HG02884 (cell line): ENCODE measurements around the gene SIRPD.
"Not testable (repeated sequence)": the region's sequence is repeated elsewhere in the genome, so short reads cannot be mapped to it uniquely, and the experiment has no call there.

Source experiments
- ATAC-seq: cut with Tn5 transposase; IDR thresholded peaks from one replicate; pipeline ENCODE4 v1.9.1; 2021; ENCODE audit warnings: mild to moderate bottlenecking, moderate library complexity; ENCODE audit not compliant: unreplicated experiment

Gene SIRPD

DNA sequence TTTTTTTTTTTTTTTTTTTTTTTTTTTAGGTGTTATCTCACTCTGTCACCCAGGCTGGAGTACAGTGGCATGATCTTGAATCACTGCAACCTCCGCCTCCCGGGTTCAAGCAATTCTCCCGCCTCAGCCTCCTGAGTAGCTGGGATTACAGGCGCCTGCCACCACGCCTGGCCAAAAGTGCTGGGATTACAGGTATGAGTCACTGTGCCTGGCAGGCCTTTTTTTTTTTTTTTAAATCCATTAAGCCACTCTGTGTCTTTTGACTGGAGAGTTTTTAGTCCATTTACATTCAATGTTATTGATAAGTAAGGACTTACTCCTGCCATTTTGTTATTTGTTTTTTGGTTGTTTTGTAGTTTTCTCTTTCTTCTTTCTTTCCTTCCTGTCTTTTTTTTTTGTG is 60.1 kb downstream of the SIRPD start:
- ATAC-seq: not testable (repeated sequence)

GRCh38 chr20:1496930-1497329 is 60.6 kb downstream of the SIRPD start:
- ATAC-seq: no peak

GRCh38 chr20:1494436-1494835 is 63.1 kb downstream of the SIRPD start:
- ATAC-seq: no peak

- no peak for ATAC-seq
Measured at GRCh38 chr20:1493536-1493935, 64.0 kb downstream of the SIRPD start.

DNA sequence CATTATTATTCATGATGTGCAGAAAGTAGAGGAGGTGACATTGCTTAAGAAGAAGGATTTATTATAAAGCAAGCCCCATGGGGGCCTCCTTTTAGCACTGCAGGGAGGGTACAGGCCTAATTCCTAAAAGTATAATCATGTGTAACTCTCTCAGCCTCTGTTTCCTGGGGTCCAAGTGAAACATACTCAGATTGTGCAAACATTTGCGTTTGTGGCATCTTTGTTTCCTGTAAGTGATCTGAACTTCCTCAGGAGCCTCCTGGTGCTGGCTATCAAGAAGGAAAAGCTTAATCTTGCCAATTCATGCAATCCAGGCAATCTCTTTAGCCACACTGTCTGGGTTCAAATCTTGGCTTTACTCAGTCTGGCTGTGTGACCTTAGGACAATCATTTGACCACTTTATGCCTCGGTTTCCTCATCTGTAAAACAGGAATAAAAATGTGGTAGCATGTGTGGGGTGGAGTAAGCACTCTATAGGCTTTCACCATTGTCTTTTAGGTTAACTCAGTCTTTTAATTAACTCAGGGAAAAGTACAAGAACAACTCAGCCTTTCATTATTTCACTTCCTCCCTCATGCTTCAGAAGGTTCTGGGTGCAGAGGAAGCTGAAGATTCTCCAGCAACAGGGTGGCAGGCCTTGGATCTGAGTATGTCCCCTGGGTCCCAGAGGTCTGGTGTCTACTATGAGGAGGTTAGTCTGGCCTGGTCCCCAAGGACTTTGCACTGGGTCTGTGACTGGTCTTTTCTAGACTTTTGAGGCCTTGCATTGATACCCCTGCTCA is 65.5 kb downstream of the SIRPD start:
- no peak for ATAC-seq

DNA sequence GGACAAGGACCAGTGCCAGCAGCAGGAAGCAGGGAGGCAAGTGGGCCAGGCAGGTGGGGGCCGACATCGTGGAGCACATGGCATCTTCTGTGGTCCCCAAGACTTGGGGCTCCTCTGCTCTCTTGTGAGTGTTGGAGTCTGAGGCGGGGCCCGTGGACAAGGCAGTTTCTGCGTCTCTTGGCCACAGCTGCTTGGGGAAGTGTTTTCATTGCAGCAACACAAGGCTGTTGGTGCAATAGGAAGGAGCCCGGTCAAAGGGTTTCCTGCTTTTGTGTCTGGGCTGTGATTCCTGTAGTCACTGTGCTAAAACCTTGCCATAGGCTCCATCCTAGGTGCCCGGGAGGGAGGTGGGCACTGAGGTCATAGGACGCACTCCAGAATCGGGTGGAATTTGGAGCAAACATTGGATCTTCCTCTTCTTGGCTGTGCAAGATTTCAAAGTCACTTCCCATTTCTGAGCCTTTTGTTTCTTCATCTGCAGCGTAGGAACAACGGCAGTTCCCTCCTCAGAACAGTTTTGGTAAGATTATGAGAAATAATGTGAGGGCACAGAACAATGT is 66.1 kb downstream of the SIRPD start, which contains the start of gene SIRPB2:
SIRPB2 (minus strand) TSS at position 140 of the 560 bp plus-strand sequence; CDS start at position 79, 61 bp downstream.
- ATAC-seq: no peak

GRCh38 chr20:1490643-1491195 is 66.8 kb downstream of the SIRPD start:
- ATAC-seq: no peak

DNA sequence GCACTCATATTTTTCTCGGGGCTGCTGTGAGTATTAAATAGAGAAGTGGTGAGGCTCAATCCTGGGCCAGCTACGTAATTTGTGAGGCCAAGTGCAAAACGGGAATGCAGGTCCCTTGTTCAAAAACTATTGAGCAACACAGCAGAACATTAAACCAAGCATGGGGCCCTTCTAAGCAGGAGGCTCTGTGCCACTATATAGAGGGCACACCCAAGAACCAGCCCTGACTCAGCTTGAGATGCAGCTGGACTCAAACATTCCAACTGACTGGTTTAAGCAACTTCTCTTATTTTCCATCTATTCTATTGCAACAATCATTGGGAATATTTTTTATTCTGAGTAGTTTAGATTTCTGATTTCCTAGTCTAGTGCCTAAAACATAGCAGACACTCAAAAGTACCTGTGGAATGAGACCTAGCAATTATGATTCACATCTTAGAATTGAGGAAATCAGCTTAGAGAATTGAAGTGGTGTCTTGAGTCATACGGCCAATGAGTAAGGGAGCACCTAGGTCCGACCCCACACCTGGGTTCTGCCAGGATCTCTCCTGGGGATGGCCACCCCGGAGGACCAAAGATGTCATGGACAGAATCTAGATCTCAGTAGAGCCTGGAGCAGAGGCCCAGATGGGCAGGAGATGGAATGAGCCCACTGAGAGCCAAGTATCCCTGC is 67.6 kb downstream of the SIRPD start:
- no peak for ATAC-seq

GRCh38 chr20:1489325-1489724 is 68.2 kb downstream of the SIRPD start:
- no peak for ATAC-seq

- ATAC-seq: no peak
Measured at GRCh38 chr20:1486566-1486965, 70.9 kb downstream of the SIRPD start.

DNA sequence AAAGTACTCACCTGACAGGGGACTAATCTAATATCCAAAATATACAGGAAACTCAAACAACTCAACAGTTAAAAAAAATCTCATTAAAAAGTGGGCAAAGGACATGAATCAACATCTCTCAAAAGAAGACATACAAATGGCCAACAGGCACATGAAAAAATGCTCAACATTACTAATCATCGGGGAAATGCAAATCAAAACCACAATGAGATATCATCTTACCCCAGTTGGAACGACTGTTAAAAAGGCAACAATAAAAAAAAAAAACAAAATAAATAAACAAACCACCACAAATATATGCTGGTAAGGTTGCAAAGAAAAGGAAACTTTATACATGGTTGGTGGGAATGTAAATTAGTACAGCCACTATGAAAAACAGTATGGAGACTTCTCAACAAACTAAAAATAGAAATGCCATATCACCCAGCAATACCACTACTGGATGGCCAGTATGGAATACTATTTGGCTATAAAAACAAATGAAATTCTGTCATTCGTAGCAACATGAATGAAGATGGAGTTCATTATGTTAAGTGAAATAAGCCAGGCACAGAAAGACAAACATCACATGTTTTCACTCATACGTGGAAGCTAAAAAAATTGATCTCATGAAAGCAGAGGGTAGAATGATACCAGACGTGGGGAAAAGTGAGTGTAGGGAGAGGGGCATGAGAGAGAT is 72.9 kb downstream of the SIRPD start:
- ATAC-seq: no peak
